HEK293 (cell line): ENCODE data around the gene METTL2B.

Experiments
- KLF1 ChIP-seq: fragments of 450-650 bp; formaldehyde crosslinking; IDR thresholded peaks from 2 replicates; pipeline ENCODE4 v1.5.1; 2016; ENCODE audit warnings: missing biosample characterization, missing genetic modification characterization
- SALL2 ChIP-seq: fragments of 450-650 bp; formaldehyde crosslinking; IDR thresholded peaks from 2 replicates; pipeline ENCODE4 v1.5.0; 2017; ENCODE audit warnings: missing biosample characterization, mild to moderate bottlenecking, missing genetic modification characterization, borderline replicate concordance
- ZNF184 ChIP-seq: fragments of 450-650 bp; IDR thresholded peaks from 2 replicates; pipeline ENCODE4 v1.5.1; 2018; ENCODE audit warnings: missing biosample characterization, mild to moderate bottlenecking, missing genetic modification characterization
- ZNF23 ChIP-seq: fragments of 450-650 bp; formaldehyde crosslinking; IDR thresholded peaks from 2 replicates; pipeline ENCODE4 v1.5.1; 2016; ENCODE audit warnings: missing biosample characterization, missing genetic modification characterization, borderline replicate concordance
- ZNF350 ChIP-seq: fragments of 450-650 bp; formaldehyde crosslinking; IDR thresholded peaks from 2 replicates; pipeline ENCODE4 v1.5.0; 2017; ENCODE audit warnings: missing biosample characterization, mild to moderate bottlenecking, missing genetic modification characterization
- ZNF560 ChIP-seq: fragments of 450-650 bp; formaldehyde crosslinking; IDR thresholded peaks from 2 replicates; pipeline ENCODE4 v1.5.1; 2017; ENCODE audit warnings: missing biosample characterization, missing genetic modification characterization, borderline replicate concordance
- ZNF792 ChIP-seq: fragments of 450-650 bp; formaldehyde crosslinking; IDR thresholded peaks from 2 replicates; pipeline ENCODE4 v1.5.1; 2016; ENCODE audit warnings: missing biosample characterization, missing genetic modification characterization
- ZSCAN30 ChIP-seq: fragments of 450-650 bp; IDR thresholded peaks from 2 replicates; pipeline ENCODE4 v1.5.1; 2018; ENCODE audit warnings: missing biosample characterization, mild to moderate bottlenecking, missing genetic modification characterization, moderate library complexity
- TF ChIP-seq, protein P1 (sequence below): fragments of 450-650 bp; formaldehyde crosslinking; IDR thresholded peaks from 2 replicates; pipeline ENCODE4 v1.5.1; 2016; ENCODE audit warnings: missing biosample characterization, missing genetic modification characterization
- TF ChIP-seq, protein P2 (sequence below): IDR thresholded peaks from 2 replicates; pipeline ENCODE4 v1.6.1; 2011; ENCODE audit warnings: mild to moderate bottlenecking, low read depth, low read length, borderline replicate concordance
- TF ChIP-seq, protein P3 (sequence below): fragments of 450-650 bp; formaldehyde crosslinking; IDR thresholded peaks from 2 replicates; pipeline ENCODE4 v1.5.1; 2016; ENCODE audit warnings: missing biosample characterization, missing genetic modification characterization
- TF ChIP-seq, protein P4 (sequence below): fragments of 450-650 bp; formaldehyde crosslinking; IDR thresholded peaks from 2 replicates; pipeline ENCODE4 v1.5.1; 2016; ENCODE audit warnings: missing biosample characterization, missing genetic modification characterization
- TF ChIP-seq, protein P5 (sequence below): fragments of 450-650 bp; IDR thresholded peaks from 2 replicates; pipeline ENCODE4 v1.5.1; 2018; ENCODE audit warnings: missing biosample characterization, missing genetic modification characterization

DNA sequence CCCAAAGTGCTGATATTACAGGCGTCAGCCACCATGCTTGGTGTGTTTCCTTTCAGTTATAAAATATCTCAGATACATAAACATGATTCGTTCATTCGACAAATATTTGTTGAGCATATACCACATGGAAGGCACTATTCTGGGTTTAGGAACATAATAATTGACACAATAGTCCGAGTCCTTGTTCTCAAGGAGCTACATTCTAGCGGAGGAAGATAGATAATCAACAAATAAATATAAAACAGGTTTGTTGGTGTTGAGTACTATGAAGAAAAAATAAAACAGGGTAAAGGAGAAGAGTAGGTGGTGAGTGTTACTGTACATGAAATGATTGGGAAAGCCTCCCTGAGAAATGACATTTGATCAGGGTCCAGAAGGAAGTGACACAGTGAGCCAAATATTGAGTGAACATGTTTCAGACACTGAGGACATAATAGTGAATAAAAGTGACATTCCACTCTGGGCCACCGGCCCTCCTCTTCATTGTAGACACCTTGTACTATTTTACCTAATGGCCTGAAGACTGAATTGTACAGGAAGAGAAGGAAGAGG is 27.7 kb upstream of the METTL2B start:
- TF ChIP-seq ZNF560 (tag by site-specific recombination) (no peak), KLF1 (tag by site-specific recombination) (no peak), ZSCAN30 (no peak), ZNF792 (tag by site-specific recombination) (no peak), SALL2 (tag by site-specific recombination) (no peak), ZNF23 (tag by site-specific recombination) (no peak), ZNF184 (no peak), ZNF350 (no peak)
- TF ChIP-seq, protein P1, sequence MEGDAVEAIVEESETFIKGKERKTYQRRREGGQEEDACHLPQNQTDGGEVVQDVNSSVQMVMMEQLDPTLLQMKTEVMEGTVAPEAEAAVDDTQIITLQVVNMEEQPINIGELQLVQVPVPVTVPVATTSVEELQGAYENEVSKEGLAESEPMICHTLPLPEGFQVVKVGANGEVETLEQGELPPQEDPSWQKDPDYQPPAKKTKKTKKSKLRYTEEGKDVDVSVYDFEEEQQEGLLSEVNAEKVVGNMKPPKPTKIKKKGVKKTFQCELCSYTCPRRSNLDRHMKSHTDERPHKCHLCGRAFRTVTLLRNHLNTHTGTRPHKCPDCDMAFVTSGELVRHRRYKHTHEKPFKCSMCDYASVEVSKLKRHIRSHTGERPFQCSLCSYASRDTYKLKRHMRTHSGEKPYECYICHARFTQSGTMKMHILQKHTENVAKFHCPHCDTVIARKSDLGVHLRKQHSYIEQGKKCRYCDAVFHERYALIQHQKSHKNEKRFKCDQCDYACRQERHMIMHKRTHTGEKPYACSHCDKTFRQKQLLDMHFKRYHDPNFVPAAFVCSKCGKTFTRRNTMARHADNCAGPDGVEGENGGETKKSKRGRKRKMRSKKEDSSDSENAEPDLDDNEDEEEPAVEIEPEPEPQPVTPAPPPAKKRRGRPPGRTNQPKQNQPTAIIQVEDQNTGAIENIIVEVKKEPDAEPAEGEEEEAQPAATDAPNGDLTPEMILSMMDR (tag by site-specific recombination): no peak
- TF ChIP-seq, protein P2, sequence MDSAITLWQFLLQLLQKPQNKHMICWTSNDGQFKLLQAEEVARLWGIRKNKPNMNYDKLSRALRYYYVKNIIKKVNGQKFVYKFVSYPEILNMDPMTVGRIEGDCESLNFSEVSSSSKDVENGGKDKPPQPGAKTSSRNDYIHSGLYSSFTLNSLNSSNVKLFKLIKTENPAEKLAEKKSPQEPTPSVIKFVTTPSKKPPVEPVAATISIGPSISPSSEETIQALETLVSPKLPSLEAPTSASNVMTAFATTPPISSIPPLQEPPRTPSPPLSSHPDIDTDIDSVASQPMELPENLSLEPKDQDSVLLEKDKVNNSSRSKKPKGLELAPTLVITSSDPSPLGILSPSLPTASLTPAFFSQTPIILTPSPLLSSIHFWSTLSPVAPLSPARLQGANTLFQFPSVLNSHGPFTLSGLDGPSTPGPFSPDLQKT: no peak
- TF ChIP-seq, protein P3, sequence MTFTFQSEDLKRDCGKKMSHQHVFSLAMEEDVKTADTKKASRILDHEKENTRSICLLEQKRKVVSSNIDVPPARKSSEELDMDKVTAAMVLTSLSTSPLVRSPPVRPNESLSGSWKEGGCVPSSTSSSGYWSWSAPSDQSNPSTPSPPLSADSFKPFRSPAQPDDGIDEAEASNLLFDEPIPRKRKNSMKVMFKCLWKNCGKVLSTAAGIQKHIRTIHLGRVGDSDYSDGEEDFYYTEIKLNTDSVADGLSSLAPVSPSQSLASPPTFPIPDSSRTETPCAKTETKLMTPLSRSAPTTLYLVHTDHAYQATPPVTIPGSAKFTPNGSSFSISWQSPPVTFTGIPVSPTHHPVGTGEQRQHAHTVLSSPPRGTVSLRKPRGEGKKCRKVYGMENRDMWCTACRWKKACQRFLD (tag by site-specific recombination): no peak
- TF ChIP-seq, protein P4, sequence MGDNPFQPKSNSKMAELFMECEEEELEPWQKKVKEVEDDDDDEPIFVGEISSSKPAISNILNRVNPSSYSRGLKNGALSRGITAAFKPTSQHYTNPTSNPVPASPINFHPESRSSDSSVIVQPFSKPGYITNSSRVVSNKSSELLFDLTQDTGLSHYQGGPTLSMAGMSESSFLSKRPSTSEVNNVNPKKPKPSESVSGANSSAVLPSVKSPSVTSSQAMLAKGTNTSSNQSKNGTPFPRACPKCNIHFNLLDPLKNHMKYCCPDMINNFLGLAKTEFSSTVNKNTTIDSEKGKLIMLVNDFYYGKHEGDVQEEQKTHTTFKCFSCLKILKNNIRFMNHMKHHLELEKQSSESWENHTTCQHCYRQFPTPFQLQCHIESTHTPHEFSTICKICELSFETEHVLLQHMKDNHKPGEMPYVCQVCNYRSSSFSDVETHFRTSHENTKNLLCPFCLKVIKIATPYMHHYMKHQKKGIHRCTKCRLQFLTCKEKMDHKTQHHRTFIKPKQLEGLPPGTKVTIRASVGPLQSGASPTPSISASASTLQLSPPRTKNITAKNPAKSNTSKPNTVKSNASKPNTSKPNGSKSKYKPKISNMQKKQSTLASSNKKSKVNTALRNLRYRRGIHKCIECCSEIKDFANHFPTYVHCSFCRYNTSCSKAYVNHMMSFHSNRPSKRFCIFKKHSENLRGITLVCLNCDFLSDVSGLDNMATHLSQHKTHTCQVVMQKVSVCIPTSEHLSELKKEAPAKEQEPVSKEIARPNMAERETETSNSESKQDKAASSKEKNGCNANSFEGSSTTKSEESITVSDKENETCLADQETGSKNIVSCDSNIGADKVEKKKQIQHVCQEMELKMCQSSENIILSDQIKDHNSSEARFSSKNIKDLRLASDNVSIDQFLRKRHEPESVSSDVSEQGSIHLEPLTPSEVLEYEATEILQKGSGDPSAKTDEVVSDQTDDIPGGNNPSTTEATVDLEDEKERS: no peak
- TF ChIP-seq, protein P5, sequence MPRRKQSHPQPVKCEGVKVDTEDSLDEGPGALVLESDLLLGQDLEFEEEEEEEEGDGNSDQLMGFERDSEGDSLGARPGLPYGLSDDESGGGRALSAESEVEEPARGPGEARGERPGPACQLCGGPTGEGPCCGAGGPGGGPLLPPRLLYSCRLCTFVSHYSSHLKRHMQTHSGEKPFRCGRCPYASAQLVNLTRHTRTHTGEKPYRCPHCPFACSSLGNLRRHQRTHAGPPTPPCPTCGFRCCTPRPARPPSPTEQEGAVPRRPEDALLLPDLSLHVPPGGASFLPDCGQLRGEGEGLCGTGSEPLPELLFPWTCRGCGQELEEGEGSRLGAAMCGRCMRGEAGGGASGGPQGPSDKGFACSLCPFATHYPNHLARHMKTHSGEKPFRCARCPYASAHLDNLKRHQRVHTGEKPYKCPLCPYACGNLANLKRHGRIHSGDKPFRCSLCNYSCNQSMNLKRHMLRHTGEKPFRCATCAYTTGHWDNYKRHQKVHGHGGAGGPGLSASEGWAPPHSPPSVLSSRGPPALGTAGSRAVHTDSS: no peak
